DOHH2 (cell line): ENCODE data around the gene CCDC182.
A peak's percentile ranks its signal among the peaks of the same experiment; 100 is the strongest.

Experiments used
- H3F3A ChIP-seq: fragments of 200-600 bp; sonication (generic), shearing (Covaris generic); 2 replicates; pipeline ENCODE4 v1.6.0; 2016; ENCODE audit warnings: antibody characterized with exemption, mild to moderate bottlenecking; ENCODE audit not compliant: control insufficient read depth, insufficient read depth
- H3K27ac ChIP-seq: fragments of 200-600 bp; sonication (generic); 2 replicates; pipeline ENCODE4 v1.5.1; 2014; ENCODE audit warnings: low read depth, mild to moderate bottlenecking, low read length, moderate library complexity
- H3K27me3 ChIP-seq: fragments of 200-600 bp; sonication (generic); 2 replicates; pipeline ENCODE4 v1.6.1; 2014; ENCODE audit warnings: mild to moderate bottlenecking, low read length, mixed read lengths; ENCODE audit not compliant: control insufficient read depth
- H3K36me3 ChIP-seq: fragments of 200-600 bp; sonication (generic); 2 replicates; pipeline ENCODE4 v1.6.1; 2014; ENCODE audit warnings: mild to moderate bottlenecking, low read length, moderate library complexity, mixed read lengths; ENCODE audit not compliant: control insufficient read depth
- H3K4me1 ChIP-seq: fragments of 200-600 bp; sonication (generic); 2 replicates; pipeline ENCODE4 v1.6.1; 2014; ENCODE audit warnings: mild to moderate bottlenecking, low read length, mixed read lengths; ENCODE audit not compliant: control insufficient read depth
- H3K4me2 ChIP-seq: fragments of 200-600 bp; sonication (generic); 2 replicates; pipeline ENCODE4 v1.6.0; 2014; ENCODE audit warnings: mild to moderate bottlenecking, low read length, moderate library complexity
- H3K4me3 ChIP-seq: fragments of 200-600 bp; sonication (generic); 2 replicates; pipeline ENCODE4 v1.5.1; 2014; ENCODE audit warnings: mild to moderate bottlenecking, low read length, mixed read lengths
- H3K79me2 ChIP-seq: fragments of 200-600 bp; sonication (generic); 2 replicates; pipeline ENCODE4 v1.6.1; 2014; ENCODE audit warnings: mild to moderate bottlenecking, low read length, mixed read lengths; ENCODE audit not compliant: control insufficient read depth
- H3K9me2 ChIP-seq: fragments of 200-600 bp; sonication (generic); replicated peaks from 2 replicates; pipeline ENCODE4 v1.6.1; 2014; ENCODE audit warnings: mild to moderate bottlenecking, low read length, mixed read lengths; ENCODE audit not compliant: control insufficient read depth
- H3K9me3 ChIP-seq: fragments of 200-600 bp; sonication (generic); 2 replicates; pipeline ENCODE4 v1.6.1; 2014; ENCODE audit warnings: antibody characterized with exemption, low read length, mixed read lengths; ENCODE audit not compliant: control insufficient read depth, insufficient read depth
- H4K20me1 ChIP-seq: fragments of 200-600 bp; sonication (generic); 2 replicates; pipeline ENCODE4 v1.6.0; 2014; ENCODE audit warnings: low read depth, mild to moderate bottlenecking, antibody characterized with exemption, low read length, moderate library complexity; ENCODE audit not compliant: control insufficient read depth, insufficient read depth
- CTCF ChIP-seq: fragments of 200-600 bp; sonication (generic); IDR thresholded peaks from one replicate; pipeline ENCODE4 v1.5.1; 2014; ENCODE audit warnings: antibody characterized with exemption, mild to moderate bottlenecking, low read depth, low read length; ENCODE audit not compliant: poor library complexity, severe bottlenecking
- EZH2phosphoT487 ChIP-seq: fragments of 200-600 bp; sonication (generic); IDR thresholded peaks from 2 replicates; pipeline ENCODE4 v1.6.1; 2017; ENCODE audit warnings: borderline replicate concordance, mild to moderate bottlenecking, antibody characterized with exemption, low read length, moderate library complexity, mixed read lengths

The CCDC182 gene

GRCh38 chr17:57724729-57725125 is 20.4 kb downstream of the CCDC182 start:
- Histone ChIP-seq H3K27me3 (peaks cover 8% of the 10 kb centered on the region; the same call in 1 of the 2 replicates), H4K20me1 (no peaks in the 10 kb centered on the region), H3K9me2 (no peaks in the 10 kb centered on the region), H3K27ac (no peak overlapping the region), H3K79me2 (no peaks in the 10 kb centered on the region), H3K9me3 (no peaks in the 10 kb centered on the region), H3K4me1 (peaks cover 14% of the 10 kb centered on the region), H3F3A (no peaks in the 10 kb centered on the region), H3K36me3 (no peaks in the 10 kb centered on the region), H3K4me2 (no peak overlapping the region), H3K4me3 (no peak overlapping the region)
- TF ChIP-seq EZH2phosphoT487 (no peak), CTCF (no peak)

GRCh38 chr17:57724026-57724728 is 20.9 kb downstream of the CCDC182 start:
- peaks cover 8% of the 10 kb centered on the region; the same call in 1 of the 2 replicates for H3K27me3 ChIP-seq

GRCh38 chr17:57723427-57724025 is 21.6 kb downstream of the CCDC182 start:
- H3K27ac ChIP-seq: no peak overlapping the region
- no peaks in the 10 kb centered on the region for H3K79me2 ChIP-seq
- peaks cover 14% of the 10 kb centered on the region for H3K27me3 ChIP-seq
- H3K4me2 ChIP-seq: peak overlapping the region; percentile 43
- no peaks in the 10 kb centered on the region for H3K9me3 ChIP-seq
- peaks cover 14% of the 10 kb centered on the region for H3K4me1 ChIP-seq
- H3K4me3 ChIP-seq: no peak overlapping the region
- no peaks in the 10 kb centered on the region for H3K36me3 ChIP-seq
- H3K9me2 ChIP-seq: no peaks in the 10 kb centered on the region
- H4K20me1 ChIP-seq: no peaks in the 10 kb centered on the region
- TF ChIP-seq EZH2phosphoT487 (no peak), CTCF (no peak)
- no peaks in the 10 kb centered on the region for H3F3A ChIP-seq

More at GRCh38 chr17:57724026-57724728, 20.9 kb downstream of the CCDC182 start:
- H3K4me2 ChIP-seq: peak overlapping the region; percentile 43
- no peaks in the 10 kb centered on the region for H3K79me2 ChIP-seq
- TF ChIP-seq CTCF: no peak
- no peak for TF ChIP-seq EZH2phosphoT487
- H3K4me1 ChIP-seq: peaks cover 14% of the 10 kb centered on the region
- no peaks in the 10 kb centered on the region for H3K36me3 ChIP-seq
- no peaks in the 10 kb centered on the region for H3F3A ChIP-seq
- no peaks in the 10 kb centered on the region for H3K9me2 ChIP-seq
- H3K27ac ChIP-seq: no peak overlapping the region
- H4K20me1 ChIP-seq: no peaks in the 10 kb centered on the region
- no peak overlapping the region for H3K4me3 ChIP-seq
- H3K9me3 ChIP-seq: no peaks in the 10 kb centered on the region
